GM10266 (cell line): ENCODE data around the gene FTSJ3.

Source experiments
- DNase-seq: peaks from one replicate; pipeline ENCODE4 v3.0.0; 2012; ENCODE audit errors: extremely low spot score
- CTCF ChIP-seq: IDR thresholded peaks from 2 replicates; pipeline ENCODE4 v1.5.1; 2012; ENCODE audit warnings: mild to moderate bottlenecking, low read depth; ENCODE audit not compliant: control insufficient read depth, insufficient read depth; ENCODE audit errors: missing control alignments

The FTSJ3 gene

GRCh38 chr17:63786117-63786516, 41.3 kb downstream of the FTSJ3 start:
- no peak for DNase-seq
- no peak for TF ChIP-seq CTCF

- TF ChIP-seq CTCF, result no peak
- DNase-seq, result no peak
These were observed 41.9 kb downstream of the FTSJ3 start for GRCh38 chr17:63785556-63785955.

- no peak for TF ChIP-seq CTCF
- no peak for DNase-seq
These were observed 43.9 kb downstream of the FTSJ3 start for GRCh38 chr17:63783522-63783921.

GRCh38 chr17:63780928-63781327, 46.5 kb downstream of the FTSJ3 start:
- DNase-seq, result no peak
- no peak for TF ChIP-seq CTCF

GRCh38 chr17:63780507-63780906, 47.0 kb downstream of the FTSJ3 start:
- TF ChIP-seq CTCF, result no peak
- DNase-seq, result no peak

GRCh38 chr17:63775420-63775819, 52.0 kb downstream of the FTSJ3 start:
- no peak for TF ChIP-seq CTCF

GRCh38 chr17:63774969-63775265, 52.5 kb downstream of the FTSJ3 start:
- peak; percentile 21 for DNase-seq

More at GRCh38 chr17:63775420-63775819, 52.0 kb downstream of the FTSJ3 start:
- no peak for DNase-seq

More at GRCh38 chr17:63774969-63775265, 52.5 kb downstream of the FTSJ3 start:
- TF ChIP-seq CTCF, result no peak
